ENCODE measurements around the gene CCDC186.

- TF ChIP-seq POLR2A (IDR thresholded peaks at IDR 0.05; ENCODE audit: borderline replicate concordance, extremely low read depth, insufficient read depth, insufficient read length) (no peak), EZH2phosphoT487 (IDR thresholded peaks at IDR 0.05; ENCODE audit: borderline replicate concordance) (no peak), POLR2AphosphoS5 (IDR thresholded peaks at IDR 0.05; ENCODE audit: low read depth, low read length) (no peak), CEBPB (IDR thresholded peaks at IDR 0.05; ENCODE audit: low read depth) (no peak), CBX3 (IDR thresholded peaks at IDR 0.05; ENCODE audit: low read depth) (no peak)
- TF ChIP-seq, protein P1, sequence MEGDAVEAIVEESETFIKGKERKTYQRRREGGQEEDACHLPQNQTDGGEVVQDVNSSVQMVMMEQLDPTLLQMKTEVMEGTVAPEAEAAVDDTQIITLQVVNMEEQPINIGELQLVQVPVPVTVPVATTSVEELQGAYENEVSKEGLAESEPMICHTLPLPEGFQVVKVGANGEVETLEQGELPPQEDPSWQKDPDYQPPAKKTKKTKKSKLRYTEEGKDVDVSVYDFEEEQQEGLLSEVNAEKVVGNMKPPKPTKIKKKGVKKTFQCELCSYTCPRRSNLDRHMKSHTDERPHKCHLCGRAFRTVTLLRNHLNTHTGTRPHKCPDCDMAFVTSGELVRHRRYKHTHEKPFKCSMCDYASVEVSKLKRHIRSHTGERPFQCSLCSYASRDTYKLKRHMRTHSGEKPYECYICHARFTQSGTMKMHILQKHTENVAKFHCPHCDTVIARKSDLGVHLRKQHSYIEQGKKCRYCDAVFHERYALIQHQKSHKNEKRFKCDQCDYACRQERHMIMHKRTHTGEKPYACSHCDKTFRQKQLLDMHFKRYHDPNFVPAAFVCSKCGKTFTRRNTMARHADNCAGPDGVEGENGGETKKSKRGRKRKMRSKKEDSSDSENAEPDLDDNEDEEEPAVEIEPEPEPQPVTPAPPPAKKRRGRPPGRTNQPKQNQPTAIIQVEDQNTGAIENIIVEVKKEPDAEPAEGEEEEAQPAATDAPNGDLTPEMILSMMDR (IDR thresholded peaks at IDR 0.05 in 2 of 3, conservative IDR thresholded peaks at IDR 0.05 in 1 of 3; ENCODE audit: borderline replicate concordance in 1 of 3, insufficient read depth in 1 of 3, low read depth in 2 of 3, low read length in 2 of 3): no peak
These were observed 91.0 kb downstream of the CCDC186 start for GRCh38 chr10:114083040-114083439.
